Peyer's patch (tissue), 4 donors: ENCODE data around the gene NLRC4.
A peak's percentile ranks its signal among the peaks of the same experiment; 100 is the strongest.

Experiments used
- POLR2A ChIP-seq, 2 donors: fragments of 450-650 bp; IDR thresholded peaks; one replicate each; pipeline ENCODE4 v1.5.1; 2017; ENCODE audit warnings: antibody characterized with exemption in 2 of 2, mild to moderate bottlenecking in 2 of 2, moderate library complexity in 2 of 2
- TF ChIP-seq, protein P1 (sequence below), 6 experiments: fragments of 450-650 bp in 4 of 6; fragments of 200-600 bp in 2 of 6; sonication (generic) in 1 of 6; IDR thresholded peaks; one replicate each; pipeline ENCODE4 v1.5.1; 2017 to 2019; ENCODE audit warnings: antibody characterized with exemption in 6 of 6, mild to moderate bottlenecking in 3 of 6, moderate library complexity in 1 of 6

DNA sequence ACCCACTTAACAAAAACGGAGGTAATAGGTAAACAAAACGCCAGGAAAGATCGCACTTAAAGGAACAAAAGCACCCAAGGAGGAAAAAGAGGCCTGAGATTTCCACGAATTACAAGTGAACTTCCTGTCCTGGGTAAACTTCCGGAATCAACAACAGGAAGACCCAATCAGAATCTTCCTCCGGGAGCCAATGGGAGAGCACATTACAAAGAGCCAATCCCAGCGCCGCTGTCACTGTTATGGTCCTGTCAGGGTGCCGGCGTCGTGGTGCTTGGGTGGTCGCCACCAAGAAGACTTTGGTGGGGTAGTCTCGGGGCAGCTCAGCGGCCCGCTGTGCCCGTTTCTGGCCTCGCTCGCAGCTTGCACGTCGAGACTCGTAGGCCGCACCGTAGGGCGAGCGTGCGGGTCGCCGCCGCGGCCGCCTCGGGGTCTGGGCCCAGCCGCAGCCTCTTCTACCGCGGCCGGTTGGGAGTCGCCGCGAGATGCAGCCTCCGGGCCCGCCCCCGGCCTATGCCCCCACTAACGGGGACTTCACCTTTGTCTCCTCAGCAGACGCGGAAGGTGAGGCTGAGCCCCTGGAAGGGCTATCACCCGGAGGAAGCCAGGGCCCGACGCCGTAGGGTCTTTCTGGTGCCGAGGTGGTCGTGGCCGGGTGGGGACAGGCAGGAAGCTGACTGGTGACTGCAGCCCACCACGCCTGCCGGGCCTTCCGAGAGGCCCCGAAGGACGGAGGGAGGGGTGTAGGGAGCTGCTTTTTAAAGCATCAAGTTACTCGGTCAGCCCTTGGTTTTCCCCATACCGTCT is 13.2 kb upstream of the NLRC4 start, which contains the start of gene YIPF4:
- TF ChIP-seq, protein P1, sequence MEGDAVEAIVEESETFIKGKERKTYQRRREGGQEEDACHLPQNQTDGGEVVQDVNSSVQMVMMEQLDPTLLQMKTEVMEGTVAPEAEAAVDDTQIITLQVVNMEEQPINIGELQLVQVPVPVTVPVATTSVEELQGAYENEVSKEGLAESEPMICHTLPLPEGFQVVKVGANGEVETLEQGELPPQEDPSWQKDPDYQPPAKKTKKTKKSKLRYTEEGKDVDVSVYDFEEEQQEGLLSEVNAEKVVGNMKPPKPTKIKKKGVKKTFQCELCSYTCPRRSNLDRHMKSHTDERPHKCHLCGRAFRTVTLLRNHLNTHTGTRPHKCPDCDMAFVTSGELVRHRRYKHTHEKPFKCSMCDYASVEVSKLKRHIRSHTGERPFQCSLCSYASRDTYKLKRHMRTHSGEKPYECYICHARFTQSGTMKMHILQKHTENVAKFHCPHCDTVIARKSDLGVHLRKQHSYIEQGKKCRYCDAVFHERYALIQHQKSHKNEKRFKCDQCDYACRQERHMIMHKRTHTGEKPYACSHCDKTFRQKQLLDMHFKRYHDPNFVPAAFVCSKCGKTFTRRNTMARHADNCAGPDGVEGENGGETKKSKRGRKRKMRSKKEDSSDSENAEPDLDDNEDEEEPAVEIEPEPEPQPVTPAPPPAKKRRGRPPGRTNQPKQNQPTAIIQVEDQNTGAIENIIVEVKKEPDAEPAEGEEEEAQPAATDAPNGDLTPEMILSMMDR (IDR thresholded peaks at IDR 0.05), result no peak
- peak; percentile 17 to 55 for TF ChIP-seq POLR2A (IDR thresholded peaks at IDR 0.05)
